DLD1 (cell line): ENCODE data around the gene CLIC1.

ENCODE experiments used
- in situ Hi-C: cut with HindIII; loops from 2 replicates; pipeline ENCODE4 v1.10.0; 2017; ENCODE audit warnings: low sequenced_read_pairs

Gene CLIC1

DNA sequence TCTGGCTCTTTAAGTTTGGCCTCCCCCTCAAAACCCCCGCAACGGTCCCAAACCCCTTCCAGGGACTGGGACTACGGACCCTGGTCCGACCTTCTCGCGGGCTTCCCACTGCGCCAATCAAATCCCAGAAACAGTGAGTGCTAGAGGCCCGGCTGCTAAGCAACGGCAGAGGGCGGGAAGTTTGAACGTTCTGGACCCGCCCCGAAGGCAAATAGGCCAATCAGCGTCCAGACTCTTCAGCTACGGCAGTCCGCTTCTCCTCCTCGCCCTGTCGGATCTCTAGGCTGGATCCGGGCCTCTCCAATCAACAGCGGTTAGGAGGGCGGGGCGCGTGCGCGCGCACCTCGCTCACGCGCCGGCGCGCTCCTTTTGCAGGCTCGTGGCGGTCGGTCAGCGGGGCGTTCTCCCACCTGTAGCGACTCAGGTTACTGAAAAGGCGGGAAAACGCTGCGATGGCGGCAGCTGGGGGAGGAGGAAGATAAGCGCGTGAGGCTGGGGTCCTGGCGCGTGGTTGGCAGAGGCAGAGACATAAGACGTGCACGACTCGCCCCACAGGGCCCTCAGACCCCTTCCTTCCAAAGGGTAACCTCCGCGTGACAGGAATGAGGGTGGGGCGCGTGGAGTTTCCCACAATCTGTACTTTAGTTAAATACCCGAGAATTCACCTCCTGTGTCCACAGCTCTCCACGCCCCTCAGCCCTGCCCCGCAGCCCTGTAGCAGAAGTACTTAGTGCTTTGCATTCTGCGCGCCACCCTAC lies 3.5 kb upstream of the CLIC1 start, which contains the start of gene MSH5:
MSH5 (plus strand) TSS at position 367 of the 758 bp plus-strand sequence. CDS start 462 bp downstream, outside the sequence.
- in situ Hi-C loops, result no loop called here

DNA sequence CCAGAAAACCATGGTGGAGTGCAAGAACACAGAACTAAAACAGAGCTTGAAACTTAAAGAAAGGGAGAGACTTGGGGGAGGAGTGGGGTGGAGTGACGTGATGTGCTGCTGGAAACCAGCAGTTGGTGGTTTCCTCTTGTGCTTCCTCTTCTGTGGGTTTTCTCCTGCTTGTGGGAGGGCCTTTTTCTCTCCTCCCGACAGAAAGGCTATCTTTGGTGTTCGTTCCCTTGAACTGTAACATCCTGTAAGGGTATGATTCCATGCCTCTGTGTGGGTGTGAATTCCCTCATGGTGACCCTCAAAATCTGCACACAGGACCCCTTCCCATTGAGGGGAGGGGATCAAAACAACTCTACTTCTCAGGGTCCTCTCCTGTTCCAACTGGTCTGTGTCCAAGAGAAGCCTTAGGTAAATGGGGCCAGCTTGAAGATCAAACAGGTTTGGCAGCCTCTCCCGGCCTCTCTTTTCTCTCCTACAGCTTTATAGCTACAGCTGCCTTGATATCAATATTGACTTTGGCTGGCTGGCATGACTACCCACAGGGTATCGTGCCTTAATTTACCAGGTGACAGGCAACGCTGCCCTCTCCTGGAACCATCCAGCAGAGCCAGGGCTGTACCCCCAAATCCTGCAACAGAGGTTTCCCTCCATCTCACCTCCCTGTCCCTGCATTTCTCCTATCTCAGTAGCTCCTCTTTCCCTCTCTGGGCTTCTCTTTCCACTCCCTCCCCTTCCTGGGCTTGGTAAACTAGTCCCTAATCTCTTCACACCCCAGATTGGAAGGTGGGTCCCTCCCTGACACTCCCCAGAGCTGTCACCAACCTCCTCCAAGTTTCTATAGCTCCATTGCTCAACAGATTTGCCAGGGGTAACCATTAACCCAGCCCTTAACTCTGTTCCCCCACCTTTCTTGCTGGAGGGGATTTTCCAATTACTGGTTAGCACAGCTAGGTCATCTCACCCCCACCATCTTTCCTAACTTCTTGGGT lies 2.0 kb upstream of the CLIC1 start:
- in situ Hi-C loops, result no loop called here

DNA sequence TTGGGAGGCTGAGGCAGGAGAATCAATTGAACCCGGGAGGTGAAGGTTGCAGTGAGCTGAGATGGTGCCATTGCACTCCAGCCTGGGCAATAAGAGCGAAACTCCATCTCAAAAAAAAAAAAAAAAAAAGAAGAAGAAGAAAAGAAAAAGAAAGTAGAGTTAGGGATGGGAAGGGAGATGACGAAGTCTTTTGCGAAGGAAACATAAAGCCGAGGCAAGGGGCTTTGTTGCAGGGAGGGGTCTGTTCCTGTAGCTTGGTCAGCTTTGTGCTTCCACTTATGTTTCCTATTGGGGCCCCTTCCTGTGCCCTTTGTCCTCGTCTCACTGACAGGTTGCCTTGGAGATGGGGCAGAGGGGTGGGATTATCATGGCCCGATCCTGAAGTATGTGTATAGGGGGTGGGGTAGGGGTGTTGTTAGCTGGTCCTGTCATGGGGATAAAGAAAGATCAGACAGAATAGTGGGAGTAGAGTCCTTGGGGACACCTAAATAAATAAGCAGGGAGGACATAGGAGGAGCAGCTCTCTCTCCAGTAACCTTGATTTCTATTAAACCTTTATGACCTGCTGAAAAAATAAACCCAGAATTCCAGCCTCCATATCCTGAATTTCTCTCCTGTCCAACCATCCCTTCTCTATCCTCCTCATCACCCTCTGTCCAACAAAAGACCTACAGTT lies 1.1 kb upstream of the CLIC1 start:
- in situ Hi-C loops, result no loop called here

DNA sequence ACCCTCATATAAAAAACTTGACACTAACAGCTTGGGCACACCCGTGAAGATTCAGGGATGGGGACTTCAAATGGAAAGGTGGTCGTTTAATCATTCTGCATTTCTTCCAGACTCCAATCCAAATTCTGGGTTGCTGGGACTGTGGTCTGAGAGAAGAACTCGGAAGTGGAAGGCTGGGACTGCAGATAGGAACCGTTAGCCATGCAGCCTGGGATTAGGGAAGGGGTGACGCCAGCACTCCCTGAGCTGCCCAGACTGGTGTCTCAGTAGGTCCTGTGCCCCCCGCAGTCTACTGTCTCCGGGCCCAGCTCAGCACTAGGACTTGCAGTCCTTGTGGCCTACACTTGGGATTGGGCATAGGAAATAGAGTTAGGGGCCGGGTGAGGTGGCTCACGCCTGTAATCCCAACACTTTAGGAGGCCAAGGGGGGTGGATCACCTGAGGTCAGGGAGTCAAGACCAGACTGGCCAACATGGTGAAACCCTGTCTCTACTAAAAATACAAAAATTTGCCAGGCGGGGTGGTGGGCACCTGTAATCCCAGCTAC lies 511 bp upstream of the CLIC1 start:
- in situ Hi-C loops, result no loop called here

DNA sequence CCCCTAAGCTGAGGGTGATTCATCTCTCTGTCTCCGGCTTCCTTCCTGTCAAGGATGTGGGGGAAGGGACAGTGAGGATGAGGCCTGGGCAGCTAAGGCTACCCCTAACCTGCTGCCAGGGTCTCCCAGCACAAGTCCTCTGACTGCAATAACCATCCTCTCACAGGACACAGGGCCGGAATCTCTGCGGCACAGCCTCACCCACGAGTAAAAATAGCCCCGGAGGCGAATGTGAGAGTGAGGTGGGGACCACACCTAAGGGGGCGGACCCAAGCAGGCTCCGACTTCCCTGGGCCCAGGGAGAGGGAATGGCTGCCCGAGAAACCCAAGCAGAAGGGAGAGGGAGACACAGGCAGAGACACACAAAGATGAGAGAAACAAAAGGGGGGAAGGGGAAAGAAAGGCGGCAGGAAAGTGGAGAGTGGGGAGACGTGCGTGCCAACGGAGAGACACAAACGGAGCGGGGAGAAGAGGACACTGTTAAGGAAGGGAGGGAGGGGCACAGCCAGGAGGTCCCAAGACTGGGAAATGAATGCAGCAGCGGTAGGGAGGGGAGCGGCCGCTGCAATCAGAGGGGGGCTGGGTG lies 1.4 kb downstream of the CLIC1 start:
- in situ Hi-C loops, result loop anchor here (5.0 kb wide), 1 partner anchor 43 kb away; no protein-coding TSS in a partner anchor

DNA sequence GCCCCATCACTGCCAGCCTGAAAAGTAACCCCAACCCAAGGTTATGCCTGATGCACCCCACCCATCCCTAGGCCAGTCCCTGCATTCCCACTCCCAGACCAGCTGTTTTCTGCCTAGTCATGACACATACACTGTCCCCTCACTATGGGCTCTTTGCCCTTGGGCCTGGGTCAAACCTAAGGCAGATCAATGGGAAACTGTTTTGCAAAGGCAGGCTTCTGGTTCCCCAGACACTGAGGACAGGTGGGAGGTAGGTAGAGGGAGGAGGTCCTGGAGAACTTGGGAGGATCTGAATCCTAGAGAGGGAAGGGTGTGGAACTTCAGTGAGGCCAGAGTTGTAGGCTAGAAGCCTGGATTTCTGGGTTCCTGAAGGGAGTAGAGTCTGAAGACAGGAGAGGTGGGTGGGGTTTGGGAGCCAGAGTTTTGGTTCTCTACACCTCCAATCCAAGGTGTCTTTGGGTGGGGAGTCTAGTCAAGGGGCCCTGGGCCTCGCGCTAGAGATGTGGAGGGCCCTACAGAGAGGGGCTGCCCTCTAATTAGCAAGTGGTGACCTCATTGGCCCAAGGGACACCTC lies 2.0 kb downstream of the CLIC1 start:
- in situ Hi-C loops, result loop anchor here (5.0 kb wide), 1 partner anchor 42 kb away; no protein-coding TSS in a partner anchor

DNA sequence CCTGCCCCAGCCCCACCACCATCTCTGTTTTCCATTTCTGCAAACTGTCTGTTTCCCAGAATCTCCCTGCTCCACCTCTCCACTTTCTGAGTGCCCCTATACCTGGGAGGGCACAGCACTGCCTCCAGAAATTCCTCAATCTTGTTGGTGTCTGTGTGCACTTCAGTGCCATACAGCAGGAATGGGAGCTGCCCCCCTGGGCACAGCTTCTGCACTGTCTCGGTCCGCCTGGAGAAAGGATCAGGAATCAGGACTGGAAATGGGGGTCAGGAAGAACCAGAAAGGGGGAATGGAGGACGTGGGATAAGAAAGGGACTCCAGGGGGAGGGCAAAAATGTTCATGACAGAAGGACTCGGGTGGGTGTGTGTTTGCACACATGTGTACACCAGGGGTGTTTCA lies 2.6 kb downstream of the CLIC1 start:
- in situ Hi-C loops, result loop anchor here (5.0 kb wide), 1 partner anchor 41 kb away; no protein-coding TSS in a partner anchor

DNA sequence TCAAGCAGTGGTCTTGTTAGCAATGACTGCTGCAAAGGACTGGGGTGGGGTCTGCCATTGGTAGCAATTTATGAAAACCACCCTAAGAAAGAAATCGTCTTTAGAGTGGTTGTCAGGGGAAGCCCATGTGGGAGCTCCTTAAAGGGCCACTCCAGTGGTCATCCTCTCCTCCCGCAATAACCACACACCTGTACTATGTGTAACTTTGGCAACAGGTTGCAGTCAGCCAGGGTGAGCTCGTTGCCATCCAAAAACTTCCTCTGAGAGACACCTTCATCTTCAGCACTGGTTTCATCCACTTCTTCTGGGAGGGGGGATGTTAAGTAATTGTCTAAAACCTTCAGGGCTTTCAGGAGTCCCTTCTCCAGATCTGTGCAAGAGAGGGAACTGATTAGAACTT lies 4.3 kb downstream of the CLIC1 start:
- in situ Hi-C loops, result loop anchor here (5.0 kb wide), 1 partner anchor 40 kb away; no protein-coding TSS in a partner anchor

DNA sequence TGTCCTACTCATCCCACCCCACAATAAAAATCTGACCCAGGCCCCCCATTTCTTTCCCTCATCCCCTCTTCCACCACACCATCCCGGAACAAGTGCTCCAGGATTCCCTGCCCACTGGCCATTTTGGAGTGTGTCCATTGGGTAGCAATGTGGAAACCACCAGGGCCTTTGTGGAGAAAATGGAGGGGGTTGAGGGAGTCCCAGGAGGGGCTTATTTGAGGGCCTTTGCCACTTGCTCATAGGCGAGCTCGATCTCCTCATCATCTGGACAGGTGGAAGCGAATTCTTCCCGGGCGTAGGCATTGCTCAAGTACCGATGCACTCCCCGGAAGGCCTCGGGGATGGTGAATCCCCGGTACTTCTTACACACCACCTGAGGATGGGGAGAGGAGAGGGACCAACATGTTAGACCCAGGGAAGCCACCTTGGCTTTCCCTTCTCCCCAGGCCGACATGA lies 5.7 kb downstream of the CLIC1 start:
- in situ Hi-C loops, result loop anchor here (5.0 kb wide), 1 partner anchor 38 kb away; no protein-coding TSS in a partner anchor

DNA sequence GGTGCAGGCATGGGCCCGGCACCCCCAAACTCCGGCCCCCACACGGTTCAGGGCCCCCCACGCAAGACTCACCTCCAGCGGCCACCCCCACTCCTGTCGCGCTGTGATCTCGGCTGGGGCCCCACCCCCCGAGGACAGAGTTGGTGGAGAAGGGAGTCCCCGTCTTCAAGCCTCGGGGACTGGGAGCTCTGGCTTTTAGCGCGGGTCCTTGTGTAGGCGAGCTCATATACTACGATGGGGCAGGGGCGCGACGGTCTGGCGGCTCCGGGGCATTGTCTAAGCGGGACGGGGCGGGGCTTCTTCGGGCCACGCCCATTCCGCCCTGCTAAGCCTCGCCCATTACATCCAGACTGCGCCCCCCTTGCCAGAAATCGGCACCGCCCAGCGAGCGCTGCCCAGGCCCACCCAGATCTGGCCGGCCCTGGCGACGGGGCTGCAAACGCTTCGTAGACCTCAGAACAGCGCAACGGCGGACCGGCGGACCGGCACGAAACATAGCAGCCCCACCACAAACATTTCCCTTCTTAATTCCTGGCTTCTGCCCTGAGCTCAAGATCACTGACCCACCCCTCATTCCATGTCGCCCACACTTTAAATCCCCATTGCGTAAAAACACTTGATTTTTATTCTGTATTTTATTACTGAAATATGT lies 6.2 kb downstream of the CLIC1 start:
- in situ Hi-C loops, result loop anchor here (5.0 kb wide), 1 partner anchor 38 kb away; no protein-coding TSS in a partner anchor

DNA sequence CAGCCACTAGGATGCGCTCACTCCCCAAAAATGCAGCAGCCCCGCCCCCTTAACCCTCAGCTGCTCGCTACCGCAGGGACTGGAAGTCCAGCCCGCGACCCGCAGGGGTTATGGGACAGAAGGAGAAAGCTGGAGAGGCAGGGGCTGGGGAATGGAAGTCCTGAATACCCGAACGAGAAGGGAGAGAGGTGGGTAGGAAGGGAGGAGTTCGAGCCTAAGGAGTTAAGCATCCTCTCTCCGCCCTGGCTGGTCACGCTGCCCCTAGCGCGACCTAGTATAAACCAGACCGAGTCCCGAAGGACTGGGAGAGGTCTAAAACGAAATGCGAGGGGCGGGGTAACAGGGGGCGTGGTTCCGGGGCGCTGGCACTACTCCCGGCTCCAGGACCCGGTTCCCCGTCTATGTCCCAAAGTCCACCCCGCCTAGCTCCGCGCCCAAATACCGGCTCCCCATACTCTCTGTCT lies 6.8 kb downstream of the CLIC1 start:
- in situ Hi-C loops, result no loop called here

DNA sequence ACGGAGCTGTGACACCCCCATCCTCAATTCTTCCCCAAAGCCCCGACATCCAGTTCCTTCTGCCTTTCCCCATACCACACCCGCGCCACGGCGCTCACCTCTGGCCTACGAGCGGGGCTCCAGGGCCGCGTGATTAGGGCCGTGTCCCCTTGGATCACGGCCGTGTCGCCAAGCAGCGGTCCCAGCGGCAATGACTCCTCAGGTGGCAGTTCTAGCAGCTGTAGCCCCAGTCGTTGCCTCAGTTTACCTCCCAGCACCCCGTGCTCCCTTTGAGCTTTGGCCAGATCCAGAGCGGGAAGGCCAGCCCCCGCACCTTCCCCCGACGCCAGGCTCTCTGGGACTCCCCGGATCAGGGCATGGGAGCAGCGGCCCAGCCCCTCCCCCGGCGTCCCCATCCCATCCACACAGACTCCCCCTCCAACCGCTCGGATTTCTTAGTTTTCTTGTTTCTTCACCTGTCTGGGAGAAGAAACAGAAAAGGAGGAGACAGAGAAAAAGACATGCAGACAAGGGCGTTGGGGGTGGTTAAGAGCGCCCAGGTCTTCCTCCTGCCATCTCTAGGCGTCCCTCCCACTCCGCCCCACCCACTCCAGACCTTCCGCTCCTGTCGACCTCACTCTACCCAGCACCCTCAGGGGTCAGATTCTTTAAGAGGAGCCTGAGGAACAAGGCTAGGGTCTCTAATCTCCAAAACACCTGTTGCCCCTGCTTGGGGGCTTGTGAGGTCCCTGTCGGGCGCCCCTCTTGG lies 7.4 kb downstream of the CLIC1 start, which contains the start of gene DDAH2:
DDAH2 (minus strand) TSS at position 533 of the 748 bp plus-strand sequence; CDS start at position 395, 138 bp downstream.
- in situ Hi-C loops, result no loop called here

DNA sequence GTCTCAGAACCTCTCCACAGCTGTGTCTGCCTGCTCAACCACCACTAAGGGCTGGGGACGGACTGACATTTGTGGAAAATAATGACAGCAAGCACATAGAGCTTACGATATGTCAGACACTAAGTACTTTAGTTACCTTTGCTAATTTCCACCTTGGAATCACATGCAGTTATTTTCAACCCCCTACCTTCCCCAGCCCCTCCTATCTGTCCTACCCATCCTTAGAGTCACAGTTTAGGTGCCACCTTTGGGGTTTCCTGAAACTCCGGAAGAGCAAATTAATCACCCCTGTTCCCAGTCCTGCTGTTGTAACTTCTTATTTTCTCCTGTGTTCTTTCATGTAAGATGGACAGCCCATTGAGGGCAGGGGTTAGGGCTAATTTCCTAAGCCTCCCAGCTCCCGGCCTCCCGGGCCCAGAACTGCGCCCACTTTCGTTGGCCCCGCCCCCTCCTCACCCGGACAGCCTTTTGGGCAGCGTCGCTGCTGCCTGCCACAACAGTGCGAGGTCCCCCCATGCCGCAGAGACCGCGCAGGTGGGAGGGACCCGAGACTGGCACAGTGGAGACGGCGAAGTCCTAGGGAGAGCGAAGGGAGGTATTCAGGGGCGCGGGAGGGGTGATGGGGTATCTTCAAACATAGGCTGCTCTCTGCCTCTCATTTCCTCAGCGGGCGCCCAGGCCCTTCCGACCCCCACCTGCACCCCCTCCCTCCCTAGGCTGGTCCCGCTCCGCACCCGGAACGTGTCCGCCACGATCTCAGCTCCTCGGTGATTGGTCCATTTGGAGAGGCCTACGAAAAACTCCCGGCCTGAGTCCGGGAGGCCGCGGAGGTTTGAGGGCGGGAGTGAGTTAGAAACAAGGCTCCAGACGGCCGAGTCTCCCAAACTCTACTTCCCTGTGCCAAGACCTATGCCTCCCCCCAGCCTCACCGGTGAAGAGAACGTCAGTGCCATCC lies 8.3 kb downstream of the CLIC1 start:
- in situ Hi-C loops, result no loop called here

DNA sequence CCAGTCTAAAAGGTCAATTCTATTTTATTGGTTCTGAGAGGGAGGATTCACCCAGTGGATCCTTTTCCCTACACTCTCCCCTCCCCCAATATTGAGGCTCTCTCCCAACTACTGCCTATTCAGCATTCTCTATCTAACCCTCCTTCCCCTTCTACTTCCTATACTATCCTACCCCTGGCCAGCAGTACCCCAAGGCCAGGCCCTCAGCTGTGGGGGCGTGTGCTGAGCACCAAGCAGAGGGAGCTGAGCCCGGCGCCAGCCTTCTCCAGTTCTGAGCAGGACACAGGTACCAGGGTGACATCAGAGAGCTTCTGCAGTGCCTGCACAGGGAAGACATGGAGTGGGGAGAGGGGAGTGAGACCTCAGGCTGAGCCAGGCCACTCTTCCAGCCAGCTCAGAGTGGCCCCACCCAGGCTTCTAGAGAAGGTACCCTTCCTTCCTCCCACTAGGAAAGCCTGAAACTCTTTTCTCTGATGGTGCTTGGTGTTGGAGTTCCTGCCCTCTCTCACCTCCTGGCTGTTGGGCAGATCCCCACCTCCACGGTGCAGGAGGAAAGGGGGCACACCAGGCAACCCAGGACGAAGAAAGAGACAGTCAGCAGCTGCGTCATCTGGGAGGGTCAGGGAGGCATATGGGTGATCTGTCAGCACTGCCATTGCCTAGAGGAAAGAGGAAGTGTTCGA lies 9.2 kb downstream of the CLIC1 start:
- in situ Hi-C loops, result no loop called here

DNA sequence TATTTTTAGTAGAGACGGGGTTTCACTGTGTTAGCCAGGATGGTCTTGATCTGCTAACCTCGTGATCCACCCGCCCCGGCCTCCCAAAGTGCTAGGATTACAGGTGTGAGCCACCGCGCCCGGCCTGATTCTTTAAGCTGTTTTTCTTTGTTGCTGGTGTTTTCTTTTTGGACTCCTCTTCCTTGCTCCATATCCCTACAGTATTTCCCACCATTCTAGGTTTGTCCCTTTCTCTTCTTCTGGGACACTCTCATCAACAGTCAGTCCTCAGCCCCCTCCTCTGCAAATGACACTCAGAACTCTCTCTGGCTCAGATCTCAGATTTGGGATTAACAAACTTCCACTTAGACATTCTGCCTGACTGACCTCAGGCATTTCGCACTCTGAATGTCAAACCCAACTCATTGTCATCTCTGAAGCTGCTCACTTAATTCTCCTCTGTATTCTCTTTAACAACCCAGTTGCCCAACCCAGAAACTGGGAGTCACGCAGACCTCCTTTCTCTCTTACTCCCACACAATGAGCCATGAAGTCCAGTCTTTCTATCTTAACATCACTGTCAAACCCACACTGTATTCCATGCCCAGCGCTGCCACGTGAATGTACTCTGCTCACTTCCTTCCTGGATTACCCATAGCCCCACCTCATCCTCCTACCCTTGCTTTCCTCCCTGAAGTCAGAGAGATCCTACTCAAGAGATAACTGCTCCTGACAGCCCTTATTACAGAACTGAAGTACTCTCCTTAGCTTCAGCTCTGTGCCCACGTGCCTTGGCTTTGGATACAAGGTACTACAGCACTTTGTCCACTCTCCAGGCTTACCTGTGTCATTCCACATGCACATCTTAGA lies 10.6 kb downstream of the CLIC1 start:
- in situ Hi-C loops, result no loop called here
